Smooth muscle cell (in vitro differentiated cells): ENCODE data around the gene PYGB. TPM values are rescaled to one million over a fixed set of nuclear protein-coding genes. Genes with fewer than 3 reads are reported as not detected.

ENCODE experiments used
- DNase-seq: peaks from one replicate; lab custom pipeline; 2025; ENCODE audit not compliant: unreplicated experiment; lab: John Stamatoyannopoulos, UW
- H2AFZ ChIP-seq: fragments of 200-600 bp; sonication (generic); 2 replicates; pipeline ENCODE4 v1.6.0; 2016; ENCODE audit warnings: antibody characterized with exemption, low read depth, mild to moderate bottlenecking
- H3F3A ChIP-seq: fragments of 200-600 bp; sonication (generic); 2 replicates; pipeline ENCODE4 v1.6.0; 2017; ENCODE audit warnings: antibody characterized with exemption, low read depth
- H3K27ac ChIP-seq: fragments of 200-600 bp; sonication (generic); 2 replicates; pipeline ENCODE4 v1.5.1; 2016; ENCODE audit warnings: low read depth, mild to moderate bottlenecking
- H3K27me3 ChIP-seq: fragments of 200-600 bp; sonication (generic); 2 replicates; pipeline ENCODE4 v1.6.1; 2016; ENCODE audit warnings: low read depth, mild to moderate bottlenecking
- H3K36me3 ChIP-seq: fragments of 200-600 bp; sonication (generic); 2 replicates; pipeline ENCODE4 v1.5.1; 2016; ENCODE audit warnings: low read depth
- H3K4me1 ChIP-seq: fragments of 200-600 bp; sonication (generic); 2 replicates; pipeline ENCODE4 v1.5.1; 2016; ENCODE audit warnings: low read depth
- H3K4me2 ChIP-seq: fragments of 200-600 bp; sonication (generic); 2 replicates; pipeline ENCODE4 v1.6.0; 2016; ENCODE audit warnings: mild to moderate bottlenecking
- H3K4me3 ChIP-seq: fragments of 200-600 bp; sonication (generic); 2 replicates; pipeline ENCODE4 v1.5.1; 2016; ENCODE audit warnings: mild to moderate bottlenecking
- H3K79me2 ChIP-seq: fragments of 200-600 bp; sonication (generic); 2 replicates; pipeline ENCODE4 v1.6.0; 2016; ENCODE audit warnings: low read depth, mild to moderate bottlenecking
- H3K9ac ChIP-seq: fragments of 200-600 bp; sonication (generic); 2 replicates; pipeline ENCODE4 v1.6.0; 2016; ENCODE audit warnings: low read depth
- H3K9me3 ChIP-seq: fragments of 200-600 bp; sonication (generic); replicated peaks from 2 replicates; pipeline ENCODE4 v1.5.1; 2016; ENCODE audit warnings: low read depth
- H4K20me1 ChIP-seq: fragments of 200-600 bp; sonication (generic); 2 replicates; pipeline ENCODE4 v1.6.0; 2016; ENCODE audit warnings: low read depth
- CTCF ChIP-seq: fragments of 200-600 bp; sonication (generic); IDR thresholded peaks from 2 replicates; pipeline ENCODE4 v1.5.1; 2017; ENCODE audit warnings: borderline replicate concordance, mild to moderate bottlenecking, antibody characterized with exemption; ENCODE audit not compliant: insufficient read depth, poor library complexity, severe bottlenecking
- WGBS: methylation state at CpG from one replicate; pipeline ENCODE4 v1.1.7; 2016; ENCODE audit warnings: low lambda C conversion rate; 5-methylcytosine and 5-hydroxymethylcytosine counted together
- polyA plus RNA-seq: library from polyadenylated mRNA; unstranded; fragments of >200 nt; fragmentation: Nextera tagmentation; extraction: Ambion mirVana; gene quantifications from 2 replicates; pipeline ENCODE4 v1.2.1, GENCODE V29; 2016
- total RNA-seq: library from RNA; depleted of rRNA; stranded (reverse); fragments of >200 nt; gene quantifications from 2 replicates; pipeline ENCODE4 v1.2.3, GENCODE V29; 2014

PYGB gene
- total and polyA plus RNA-seq, 2 experiments from 2014 or later: 31.8 to 39.4 TPM

- Histone ChIP-seq H3K27ac (no peak overlapping the region), H3K4me3 (no peak overlapping the region), H3K36me3 (no peaks in the 10 kb centered on the region), H3K27me3 (no peaks in the 10 kb centered on the region), H3K9me3 (no peaks in the 10 kb centered on the region), H3K79me2 (no peaks in the 10 kb centered on the region), H4K20me1 (peaks cover 7% of the 10 kb centered on the region), H3F3A (no peaks in the 10 kb centered on the region), H2AFZ (no peak overlapping the region), H3K4me2 (no peak overlapping the region), H3K4me1 (peaks cover 3% of the 10 kb centered on the region), H3K9ac (no peak overlapping the region)
- no peak for DNase-seq
- 92% methylated on average over 17 of the region's 17 CpGs for WGBS
- TF ChIP-seq CTCF: no peak
These were observed 66.9 kb downstream of the PYGB start for GRCh38 chr20:25314497-25315417.

DNA sequence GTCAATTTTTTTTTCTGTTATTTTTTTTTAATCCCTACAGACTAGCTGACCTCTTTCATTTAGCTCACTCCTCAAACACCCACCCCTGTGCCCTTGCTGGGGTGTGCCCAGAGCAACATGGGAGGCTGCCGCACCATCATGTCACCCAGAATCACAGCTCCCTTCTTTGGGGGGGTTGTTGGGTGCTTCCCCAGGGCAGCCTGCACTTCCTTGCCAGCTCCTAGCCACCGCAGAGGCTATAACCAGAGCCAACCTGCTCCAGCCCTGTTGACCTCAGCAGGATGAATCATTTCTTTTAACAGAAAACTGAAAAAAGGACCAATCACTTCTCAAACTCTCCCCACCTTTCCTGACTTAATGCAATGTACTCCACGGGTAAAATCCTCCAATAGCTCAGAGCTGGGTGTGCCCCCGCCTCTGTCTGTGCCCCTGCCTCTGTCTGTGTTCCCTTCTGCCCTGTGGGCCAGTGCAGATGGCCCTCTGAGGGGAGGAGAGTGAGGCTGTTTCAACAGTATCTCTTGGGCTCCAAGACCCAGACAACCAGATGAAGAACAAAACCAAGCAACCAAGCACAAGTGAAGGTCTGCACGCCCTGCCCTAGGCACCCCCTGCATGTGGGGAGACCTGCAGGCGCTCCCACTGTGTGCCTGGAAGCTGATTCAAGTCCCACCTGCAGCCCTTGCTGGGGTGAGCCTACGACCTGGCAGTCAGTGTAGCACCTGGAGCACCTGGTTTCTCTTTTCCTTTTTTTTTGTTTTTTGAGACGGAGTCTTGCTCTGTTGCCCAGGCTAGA, 67.7 kb downstream of the PYGB start:
- 92% methylated on average over 8 of the region's 8 CpGs for WGBS
- no peak overlapping the region for H3K4me3 ChIP-seq
- peaks cover 3% of the 10 kb centered on the region for H3K4me1 ChIP-seq
- no peaks in the 10 kb centered on the region for H3F3A ChIP-seq
- no peaks in the 10 kb centered on the region for H3K36me3 ChIP-seq
- no peaks in the 10 kb centered on the region for H3K9me3 ChIP-seq
- H3K9ac ChIP-seq: no peak overlapping the region
- TF ChIP-seq CTCF: no peak
- no peaks in the 10 kb centered on the region for H3K79me2 ChIP-seq
- no peak overlapping the region for H3K4me2 ChIP-seq
- H2AFZ ChIP-seq: no peak overlapping the region
- no peak overlapping the region for H3K27ac ChIP-seq
- no peaks in the 10 kb centered on the region for H3K27me3 ChIP-seq
- DNase-seq: no peak
- peaks cover 7% of the 10 kb centered on the region for H4K20me1 ChIP-seq

GRCh38 chr20:25316506-25317190, 68.8 kb downstream of the PYGB start:
- H3K4me2 ChIP-seq: no peak overlapping the region
- WGBS: 99% methylated on average over 11 of the region's 11 CpGs
- DNase-seq: no peak
- no peak for TF ChIP-seq CTCF
- H3K27ac ChIP-seq: no peak overlapping the region
- no peak overlapping the region for H2AFZ ChIP-seq
- no peaks in the 10 kb centered on the region for H3F3A ChIP-seq
- no peak overlapping the region for H3K9ac ChIP-seq
- H4K20me1 ChIP-seq: peaks cover 8% of the 10 kb centered on the region
- no peak overlapping the region for H3K4me3 ChIP-seq
- H3K79me2 ChIP-seq: no peaks in the 10 kb centered on the region
- H3K36me3 ChIP-seq: no peaks in the 10 kb centered on the region
- H3K4me1 ChIP-seq: no peaks in the 10 kb centered on the region
- no peaks in the 10 kb centered on the region for H3K27me3 ChIP-seq
- no peaks in the 10 kb centered on the region for H3K9me3 ChIP-seq
